NOMO-1 treated with DMSO at 0.1 percent for 48 hours (cell line): ENCODE measurements around the gene ABO.
"Not testable (repeated sequence)": the region's sequence is repeated elsewhere in the genome, so short reads cannot be mapped to it uniquely, and the experiment has no call there.

ENCODE experiments used
- DNase-seq: peaks from one replicate; lab custom pipeline; 2025; ENCODE audit not compliant: unreplicated experiment; lab: John Stamatoyannopoulos, UW

ABO gene

DNA sequence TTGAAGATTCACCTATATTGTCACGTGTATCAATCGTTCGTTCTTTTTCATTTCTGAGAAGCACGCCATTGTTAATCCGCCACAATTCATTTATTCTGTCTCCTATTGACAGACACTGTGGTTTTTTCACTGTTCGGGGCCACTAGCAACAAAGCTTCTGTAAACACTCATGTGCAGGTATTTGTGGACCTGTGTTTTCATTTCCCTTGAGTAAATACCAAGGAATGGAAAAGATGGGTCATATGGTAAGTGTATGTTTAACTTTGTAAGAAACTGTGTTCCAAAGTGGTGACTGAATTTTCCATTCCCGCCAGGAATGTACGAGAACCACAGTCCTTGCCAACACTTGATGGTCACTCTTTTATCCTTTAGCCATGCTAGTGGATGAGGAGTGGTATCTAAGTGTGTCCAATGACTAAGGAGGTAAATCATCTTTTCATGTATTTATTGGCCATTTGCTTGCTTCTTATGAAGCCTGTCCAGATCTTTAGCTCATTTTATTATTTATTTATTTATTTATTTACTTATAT, 10.7 kb downstream of the ABO start:
- DNase-seq = no peak

DNA sequence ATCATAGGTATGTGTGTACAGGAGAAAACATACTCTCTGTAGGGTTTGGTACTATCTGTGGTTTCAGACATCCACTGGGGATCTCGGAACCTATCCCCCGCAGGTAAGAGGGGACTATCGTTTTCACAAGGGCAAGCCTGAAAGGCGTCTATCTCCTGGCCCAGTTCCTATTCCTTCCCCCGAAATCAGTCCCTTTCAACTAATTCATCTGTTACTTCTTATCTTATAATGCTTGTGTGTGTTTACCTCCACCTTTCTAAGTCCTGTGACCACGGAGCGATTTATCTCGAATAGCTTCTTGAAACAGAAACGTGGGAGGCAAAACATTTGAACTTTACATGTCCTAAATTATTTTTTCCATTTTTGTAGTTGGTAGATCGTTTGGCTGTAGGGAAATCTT, 11.4 kb downstream of the ABO start:
- DNase-seq = no peak

GRCh38 chr9:133262226-133262625, 12.8 kb downstream of the ABO start:
- no peak for DNase-seq

- no peak for DNase-seq
Observed at GRCh38 chr9:133261753-133262120, 13.3 kb downstream of the ABO start.

GRCh38 chr9:133261103-133261752, 13.8 kb downstream of the ABO start:
- no peak for DNase-seq

- no peak for DNase-seq
Observed at GRCh38 chr9:133260334-133261102, 14.5 kb downstream of the ABO start.

GRCh38 chr9:133258061-133259015, 16.7 kb downstream of the ABO start:
- DNase-seq = no peak

- no peak for DNase-seq
Observed at GRCh38 chr9:133257465-133257956, 17.5 kb downstream of the ABO start.

GRCh38 chr9:133256686-133257091, 18.3 kb downstream of the ABO start:
- DNase-seq = no peak

- no peak for DNase-seq
Observed at GRCh38 chr9:133256136-133256461, 18.9 kb downstream of the ABO start.

GRCh38 chr9:133255371-133256135, 19.4 kb downstream of the ABO start:
- DNase-seq = no peak

- no peak for DNase-seq
Observed at GRCh38 chr9:133254471-133254870, 20.5 kb downstream of the ABO start.

DNA sequence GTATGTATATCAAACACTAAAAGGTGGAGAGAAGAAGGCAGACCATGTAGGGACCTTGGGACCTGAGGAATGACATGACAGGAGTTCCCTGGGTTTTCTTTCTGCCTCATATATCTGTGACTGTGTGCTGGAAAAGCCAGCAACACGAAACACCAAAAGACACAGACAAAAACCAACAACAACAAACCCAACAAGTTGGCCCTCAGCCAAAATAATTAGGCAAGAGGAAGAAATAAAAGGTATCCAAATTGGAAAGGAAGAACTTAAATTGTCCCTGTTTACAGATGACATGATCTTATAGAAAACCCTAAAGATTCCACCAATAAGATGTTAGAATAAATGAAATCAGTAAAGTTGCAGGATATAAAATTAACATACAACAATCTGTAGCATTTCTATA, 21.7 kb downstream of the ABO start:
- no peak for DNase-seq

- DNase-seq = no peak
Observed at GRCh38 chr9:133252301-133253020, 22.5 kb downstream of the ABO start.

DNA sequence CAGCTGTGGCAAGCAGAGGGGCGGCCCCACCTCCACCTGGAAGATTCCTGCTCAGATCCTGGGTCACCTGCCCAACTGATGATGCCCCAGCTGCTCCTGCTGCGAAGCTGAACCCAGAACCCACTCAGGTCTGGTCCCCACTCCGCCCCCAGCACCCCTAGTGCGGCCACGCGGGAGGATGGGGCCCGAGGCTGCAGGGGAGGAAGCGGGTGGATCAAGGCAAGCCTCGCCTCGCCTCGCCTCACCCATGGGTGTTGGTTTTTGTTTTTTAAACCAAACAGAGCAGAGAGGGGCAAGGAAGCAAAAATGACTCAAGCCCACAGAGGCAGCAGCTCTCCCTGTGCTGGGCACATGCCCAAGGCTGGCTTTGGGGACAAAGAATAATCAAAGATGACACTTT, 23.2 kb downstream of the ABO start:
- no peak for DNase-seq

DNA sequence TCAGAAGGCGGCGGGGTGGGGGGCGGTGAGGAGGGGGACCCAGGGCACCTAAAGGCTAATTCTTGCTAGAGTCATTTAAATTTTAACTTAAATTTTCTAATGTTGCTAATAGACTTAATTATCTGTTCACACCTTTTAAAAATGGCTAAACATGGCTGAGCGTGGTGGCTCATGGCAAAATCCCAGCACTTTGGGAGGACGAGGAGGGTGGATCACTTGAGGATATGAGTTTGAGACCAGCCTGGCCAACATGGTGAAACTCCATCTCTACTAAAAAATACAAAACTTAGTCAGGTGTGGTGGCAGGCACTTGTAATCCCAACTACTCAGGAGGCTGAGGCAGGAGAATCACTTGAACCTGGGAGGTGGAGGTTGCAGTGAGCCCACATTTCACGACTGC, 23.8 kb downstream of the ABO start:
- not testable (repeated sequence) for DNase-seq

DNA sequence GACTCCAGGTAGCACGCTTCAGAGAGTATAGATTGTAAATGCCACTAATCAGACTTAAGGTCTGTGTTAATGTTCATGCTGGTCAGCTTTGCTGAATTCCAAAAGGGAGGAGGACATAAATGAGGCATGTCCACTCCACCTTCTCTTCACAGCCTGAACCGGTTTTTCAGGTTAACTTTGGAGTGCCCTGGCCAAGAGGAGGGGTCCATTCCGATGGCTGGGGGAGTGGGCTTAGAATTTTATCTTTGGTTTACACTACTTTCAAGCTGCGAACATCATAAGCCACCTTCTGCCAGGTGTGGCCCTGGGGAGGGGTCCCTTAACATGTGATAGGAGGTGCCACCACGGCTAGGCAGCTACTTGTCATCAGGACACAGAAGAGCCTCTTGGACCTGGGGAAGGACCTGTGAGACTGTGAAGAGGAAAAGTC, 24.2 kb downstream of the ABO start:
- DNase-seq = no peak

GRCh38 chr9:133249337-133249736, 25.7 kb downstream of the ABO start:
- DNase-seq = no peak

GRCh38 chr9:133248726-133249295, 26.2 kb downstream of the ABO start:
- DNase-seq = no peak

DNA sequence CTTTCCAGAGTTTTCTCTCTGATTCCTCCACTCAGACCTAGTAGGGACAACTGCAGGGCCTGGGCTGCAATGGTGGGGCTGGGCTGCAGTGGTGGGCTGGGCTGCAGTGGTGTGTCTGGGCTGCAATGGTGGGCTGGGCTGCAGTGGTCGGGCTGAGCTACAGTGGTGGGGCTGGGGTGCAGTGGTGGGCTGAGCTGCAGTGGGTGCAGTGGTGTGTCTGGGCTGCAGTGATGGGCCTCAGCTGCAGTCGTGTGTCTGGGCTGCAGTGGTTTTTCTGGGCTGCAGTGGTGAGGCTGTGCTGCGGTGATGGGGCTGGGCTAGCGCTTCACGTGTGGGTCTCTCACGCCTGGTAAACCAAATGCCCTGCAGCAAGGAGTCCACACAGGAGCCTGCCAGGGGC, 27.4 kb downstream of the ABO start:
- DNase-seq = no peak
